ENCODE results near the gene GPRC5D.

DNA sequence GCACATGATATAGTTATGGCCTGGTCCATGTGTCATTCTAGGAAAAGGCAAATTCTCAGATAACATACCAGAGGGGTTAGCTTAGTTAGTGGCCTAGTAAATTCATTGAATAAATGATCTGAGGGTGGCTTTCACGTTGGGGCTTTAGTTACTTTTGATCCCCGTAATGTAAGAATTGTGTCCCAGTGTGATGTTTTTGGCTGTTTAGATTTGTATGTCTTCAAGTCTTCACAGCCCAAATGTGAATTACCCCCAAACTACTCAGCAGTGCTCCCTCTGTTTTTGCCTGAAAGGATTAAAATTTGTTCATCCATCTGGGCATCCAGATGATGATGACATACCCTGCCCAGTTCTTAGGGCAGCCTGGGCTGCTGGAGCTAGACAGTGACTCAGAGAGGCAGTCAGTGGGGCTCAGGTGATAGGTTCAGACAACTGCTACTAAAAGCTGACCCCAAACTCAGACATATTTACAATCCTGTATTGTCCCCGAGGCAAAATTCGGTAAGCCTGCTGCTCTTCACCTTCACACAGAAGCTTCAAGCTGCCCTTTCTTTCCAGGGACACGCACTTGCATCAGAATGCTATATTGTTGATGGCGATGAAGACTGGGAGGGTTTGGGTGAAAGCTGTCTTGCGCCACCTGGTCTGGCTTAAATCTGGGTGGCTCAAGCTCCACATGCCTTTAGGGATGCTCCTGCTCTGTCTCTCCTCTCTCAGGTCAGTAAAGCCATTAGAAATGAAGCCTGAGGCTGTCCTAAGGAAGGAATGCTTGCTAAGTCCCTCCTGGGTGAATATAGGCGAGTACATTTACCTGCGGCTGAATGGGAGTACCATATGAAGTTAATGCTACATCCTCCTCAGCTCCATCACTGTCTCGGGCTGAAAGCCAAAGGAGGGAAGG lies 10.3 kb downstream of the GPRC5D start:
- TF ChIP-seq, protein P1, sequence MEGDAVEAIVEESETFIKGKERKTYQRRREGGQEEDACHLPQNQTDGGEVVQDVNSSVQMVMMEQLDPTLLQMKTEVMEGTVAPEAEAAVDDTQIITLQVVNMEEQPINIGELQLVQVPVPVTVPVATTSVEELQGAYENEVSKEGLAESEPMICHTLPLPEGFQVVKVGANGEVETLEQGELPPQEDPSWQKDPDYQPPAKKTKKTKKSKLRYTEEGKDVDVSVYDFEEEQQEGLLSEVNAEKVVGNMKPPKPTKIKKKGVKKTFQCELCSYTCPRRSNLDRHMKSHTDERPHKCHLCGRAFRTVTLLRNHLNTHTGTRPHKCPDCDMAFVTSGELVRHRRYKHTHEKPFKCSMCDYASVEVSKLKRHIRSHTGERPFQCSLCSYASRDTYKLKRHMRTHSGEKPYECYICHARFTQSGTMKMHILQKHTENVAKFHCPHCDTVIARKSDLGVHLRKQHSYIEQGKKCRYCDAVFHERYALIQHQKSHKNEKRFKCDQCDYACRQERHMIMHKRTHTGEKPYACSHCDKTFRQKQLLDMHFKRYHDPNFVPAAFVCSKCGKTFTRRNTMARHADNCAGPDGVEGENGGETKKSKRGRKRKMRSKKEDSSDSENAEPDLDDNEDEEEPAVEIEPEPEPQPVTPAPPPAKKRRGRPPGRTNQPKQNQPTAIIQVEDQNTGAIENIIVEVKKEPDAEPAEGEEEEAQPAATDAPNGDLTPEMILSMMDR (IDR thresholded peaks at IDR 0.05) = no peak
- no peak for TF ChIP-seq POLR2AphosphoS5 (IDR thresholded peaks at IDR 0.05)
